Measurements from ENCODE around the gene SZRD1.

The SZRD1 gene

DNA sequence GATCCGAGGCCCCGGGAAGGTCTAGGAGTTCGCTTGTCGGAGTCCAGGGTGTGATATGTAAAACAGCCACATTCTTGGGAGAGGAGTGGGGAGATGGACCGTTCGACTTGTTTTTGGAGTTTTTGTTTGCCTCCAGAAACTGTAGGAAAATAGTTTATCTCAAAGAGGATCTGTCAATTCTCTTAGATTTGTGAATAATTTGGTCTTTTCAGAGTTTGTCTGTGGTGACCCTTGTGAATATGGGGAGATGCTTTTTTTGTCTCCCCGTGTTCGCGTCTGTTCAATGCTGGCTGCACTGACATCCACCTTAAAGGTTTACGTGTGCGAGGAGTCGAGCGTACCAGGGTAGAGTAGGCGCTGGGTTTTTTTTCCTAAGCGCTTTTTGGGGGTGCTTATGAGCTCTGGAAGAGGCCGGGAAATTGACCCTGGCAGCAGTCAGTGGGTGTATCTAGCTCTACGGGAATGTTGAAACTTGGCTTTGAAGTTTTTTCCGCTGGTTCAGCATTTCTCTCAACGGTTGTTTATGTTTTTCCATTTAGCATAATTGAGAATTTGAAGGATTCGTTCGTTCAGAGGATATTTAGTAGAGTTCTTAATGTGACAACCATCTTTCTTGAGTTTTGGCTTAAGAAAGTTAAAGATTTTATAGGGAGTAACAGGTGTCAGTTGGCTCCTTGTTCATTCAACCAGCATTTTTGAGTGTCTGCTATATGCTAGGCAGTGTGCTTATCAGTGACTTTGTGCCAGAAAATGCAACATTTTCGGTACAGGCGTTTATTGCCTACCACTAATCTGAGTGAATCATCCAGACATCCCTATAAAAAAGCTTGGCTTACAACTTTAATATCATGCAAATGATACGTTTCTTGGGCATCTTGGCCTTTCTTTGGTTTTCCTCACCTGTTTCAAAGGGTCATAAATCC is 1.2 kb downstream of the SZRD1 start:
- DNase-seq (ENCODE audit: low read depth), result no peak

DNA sequence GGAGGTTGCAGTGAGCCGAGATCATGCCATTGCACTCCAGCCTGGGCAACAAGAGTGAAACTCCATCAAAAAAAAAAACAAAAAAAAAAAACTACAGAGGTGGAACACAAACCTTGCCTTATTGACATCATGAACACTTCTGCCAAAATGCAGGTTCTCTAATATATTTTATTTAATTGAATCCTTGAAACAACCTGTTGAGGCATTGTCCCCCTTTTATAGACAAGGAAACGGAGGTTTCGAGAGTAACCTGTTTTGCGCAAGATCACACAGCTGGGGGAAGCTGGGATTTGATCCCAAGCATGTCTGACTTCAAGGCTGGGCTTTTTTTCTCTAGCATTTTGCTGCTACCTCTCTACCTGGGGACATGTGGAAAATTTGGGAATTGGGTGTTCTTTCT is 2.8 kb downstream of the SZRD1 start:
- DNase-seq (ENCODE audit: low read depth), result no peak

- no peak for DNase-seq (ENCODE audit: low read depth)
These were observed 4.7 kb downstream of the SZRD1 start for GRCh38 chr1:16371725-16372124.

- DNase-seq (ENCODE audit: low read depth), result no peak
These were observed 5.7 kb downstream of the SZRD1 start for GRCh38 chr1:16372535-16373285.

DNA sequence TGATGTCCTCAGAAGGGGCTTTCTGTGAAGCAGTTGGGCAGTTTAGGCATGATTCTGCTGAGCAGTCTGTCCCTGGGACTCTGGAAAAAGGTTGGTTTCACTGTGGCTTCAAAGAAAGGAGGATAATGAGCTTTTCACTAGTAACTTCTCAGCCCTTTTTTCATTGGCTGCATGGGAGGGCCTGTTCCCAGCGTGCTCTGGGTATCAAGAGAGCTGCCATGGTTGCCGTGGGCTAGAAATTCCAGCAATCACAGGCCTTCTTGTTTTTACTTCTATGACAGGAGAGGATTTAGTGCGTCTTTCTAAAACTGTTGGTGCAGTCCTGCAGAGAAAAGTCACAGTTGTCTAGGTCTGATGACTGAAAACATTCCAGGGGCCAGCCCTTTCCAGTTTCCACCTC is 7.2 kb downstream of the SZRD1 start:
- DNase-seq (ENCODE audit: low read depth), result no peak

- DNase-seq (ENCODE audit: low read depth), result no peak
These were observed 8.7 kb downstream of the SZRD1 start for GRCh38 chr1:16375521-16376340.

GRCh38 chr1:16376971-16377370 is 9.9 kb downstream of the SZRD1 start:
- no peak for DNase-seq (ENCODE audit: low read depth)

DNA sequence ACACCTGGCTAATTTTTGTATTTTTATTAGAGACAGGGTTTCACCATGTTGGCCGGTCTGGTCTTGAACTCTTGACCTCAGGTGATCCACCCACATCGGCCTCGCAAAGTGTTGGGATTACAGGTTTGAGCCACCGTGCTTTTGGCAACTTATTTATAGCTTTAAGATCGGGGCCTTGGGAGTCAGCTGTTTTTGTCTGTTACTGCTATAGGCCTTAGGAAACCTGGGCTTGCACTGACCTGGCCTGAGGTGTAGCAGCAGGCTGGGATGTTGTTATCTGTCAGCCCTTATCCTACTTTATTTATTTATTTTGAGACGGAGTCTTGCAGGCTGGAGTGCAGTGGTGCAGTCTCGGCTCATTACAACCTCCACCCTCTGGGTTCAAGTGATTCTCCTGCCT is 11.4 kb downstream of the SZRD1 start:
- no peak for DNase-seq (ENCODE audit: low read depth)

DNA sequence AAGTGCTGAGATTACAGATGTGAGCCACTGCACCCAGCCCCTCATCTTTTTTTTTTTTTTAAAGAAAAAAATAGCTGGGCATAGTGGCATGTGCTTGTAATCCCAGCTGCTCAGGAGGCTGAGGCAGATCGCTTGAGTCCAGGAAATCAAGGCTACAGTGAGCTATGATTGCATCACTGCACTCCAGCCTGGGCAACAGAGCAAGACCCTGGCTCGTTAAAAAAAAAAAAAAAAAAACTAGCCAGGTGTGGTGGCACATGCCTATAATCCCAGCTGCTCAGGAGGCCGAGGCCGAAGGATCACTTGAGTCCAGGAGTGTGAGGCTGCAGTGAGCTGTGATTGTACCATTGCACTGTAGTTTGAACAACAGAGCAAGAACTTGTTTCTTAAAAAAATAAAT is 13.8 kb downstream of the SZRD1 start:
- no peak for DNase-seq (ENCODE audit: low read depth)

DNA sequence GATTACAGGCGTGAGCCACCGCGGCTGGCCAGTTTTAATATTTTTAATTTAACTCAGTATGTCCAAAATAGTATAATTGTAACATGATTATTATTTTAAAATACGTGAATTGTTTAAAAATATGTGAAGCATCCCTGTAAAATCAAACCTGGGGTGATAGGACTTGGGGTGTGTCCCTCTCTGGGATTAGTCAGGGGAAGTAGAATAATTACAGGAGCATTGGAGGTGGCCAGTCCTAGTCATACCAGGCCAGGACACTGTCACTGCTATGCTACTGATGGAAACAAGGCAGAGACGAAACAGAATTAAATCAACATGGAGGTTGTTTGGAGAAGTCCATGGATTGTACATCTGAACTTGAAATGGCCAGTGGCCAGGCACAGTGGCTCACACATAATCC is 16.8 kb downstream of the SZRD1 start:
- no peak for DNase-seq (ENCODE audit: low read depth)

GRCh38 chr1:16385659-16386453 is 18.8 kb downstream of the SZRD1 start:
- DNase-seq (ENCODE audit: low read depth), result no peak

- DNase-seq (ENCODE audit: low read depth), result no peak
These were observed 19.5 kb downstream of the SZRD1 start for GRCh38 chr1:16386454-16387113.

GRCh38 chr1:16387201-16388188 is 20.5 kb downstream of the SZRD1 start:
- no peak for DNase-seq (ENCODE audit: low read depth)

DNA sequence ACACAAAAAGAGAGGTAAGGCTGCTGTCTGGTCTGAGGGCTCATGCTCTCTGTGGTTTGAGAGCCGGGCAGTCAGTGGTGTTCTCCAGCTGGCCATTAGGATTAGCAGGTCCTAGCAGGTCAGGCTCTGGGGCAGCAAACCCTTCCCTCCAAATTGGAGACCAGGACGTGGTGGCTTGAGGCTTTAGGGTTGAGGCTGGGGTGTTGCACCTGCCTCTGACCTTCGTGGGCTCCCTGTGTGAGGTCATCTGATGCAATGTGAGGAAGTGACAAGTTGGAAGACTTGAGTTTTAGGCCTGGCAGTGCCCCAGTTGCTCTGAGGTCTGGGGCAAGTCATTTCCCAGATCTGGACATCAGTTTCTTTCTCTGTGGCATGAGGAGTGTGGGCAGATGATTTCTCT is 24.4 kb downstream of the SZRD1 start:
- DNase-seq (ENCODE audit: low read depth), result no peak

DNA sequence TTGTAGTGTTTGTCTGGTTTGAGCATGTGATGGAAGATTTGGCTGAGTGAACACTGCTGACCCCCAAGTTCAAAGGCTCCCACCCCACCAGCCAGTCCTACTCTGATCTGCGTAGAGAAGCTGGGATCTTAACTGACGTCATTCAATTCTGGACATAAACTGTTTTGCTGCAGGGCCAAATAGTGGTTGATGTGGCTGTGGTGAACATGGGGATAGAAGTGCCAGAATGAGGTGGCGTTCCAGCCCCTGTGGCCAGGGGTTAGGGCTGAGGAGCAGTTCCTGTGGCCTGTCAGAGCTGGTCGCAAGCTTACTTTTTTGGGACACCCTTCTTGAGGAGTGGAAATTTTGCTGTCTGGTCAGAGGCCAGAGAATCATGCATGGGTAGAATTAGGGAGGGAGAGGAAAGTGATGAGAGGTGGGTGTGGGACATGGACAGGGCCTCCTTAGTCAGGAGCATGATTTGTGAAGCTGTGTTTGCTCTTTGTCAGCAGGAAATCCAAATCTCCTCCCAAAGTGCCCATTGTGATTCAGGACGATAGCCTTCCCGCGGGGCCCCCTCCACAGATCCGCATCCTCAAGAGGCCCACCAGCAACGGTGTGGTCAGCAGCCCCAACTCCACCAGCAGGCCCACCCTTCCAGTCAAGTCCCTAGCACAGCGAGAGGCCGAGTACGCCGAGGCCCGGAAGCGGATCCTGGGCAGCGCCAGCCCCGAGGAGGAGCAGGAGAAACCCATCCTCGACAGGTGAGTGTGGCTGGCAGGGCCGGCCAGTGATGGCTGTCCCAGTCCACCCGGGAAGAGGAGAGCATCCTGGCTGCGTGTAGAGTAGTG is 25.9 kb downstream of the SZRD1 start:
- no peak for DNase-seq (ENCODE audit: low read depth)

DNA sequence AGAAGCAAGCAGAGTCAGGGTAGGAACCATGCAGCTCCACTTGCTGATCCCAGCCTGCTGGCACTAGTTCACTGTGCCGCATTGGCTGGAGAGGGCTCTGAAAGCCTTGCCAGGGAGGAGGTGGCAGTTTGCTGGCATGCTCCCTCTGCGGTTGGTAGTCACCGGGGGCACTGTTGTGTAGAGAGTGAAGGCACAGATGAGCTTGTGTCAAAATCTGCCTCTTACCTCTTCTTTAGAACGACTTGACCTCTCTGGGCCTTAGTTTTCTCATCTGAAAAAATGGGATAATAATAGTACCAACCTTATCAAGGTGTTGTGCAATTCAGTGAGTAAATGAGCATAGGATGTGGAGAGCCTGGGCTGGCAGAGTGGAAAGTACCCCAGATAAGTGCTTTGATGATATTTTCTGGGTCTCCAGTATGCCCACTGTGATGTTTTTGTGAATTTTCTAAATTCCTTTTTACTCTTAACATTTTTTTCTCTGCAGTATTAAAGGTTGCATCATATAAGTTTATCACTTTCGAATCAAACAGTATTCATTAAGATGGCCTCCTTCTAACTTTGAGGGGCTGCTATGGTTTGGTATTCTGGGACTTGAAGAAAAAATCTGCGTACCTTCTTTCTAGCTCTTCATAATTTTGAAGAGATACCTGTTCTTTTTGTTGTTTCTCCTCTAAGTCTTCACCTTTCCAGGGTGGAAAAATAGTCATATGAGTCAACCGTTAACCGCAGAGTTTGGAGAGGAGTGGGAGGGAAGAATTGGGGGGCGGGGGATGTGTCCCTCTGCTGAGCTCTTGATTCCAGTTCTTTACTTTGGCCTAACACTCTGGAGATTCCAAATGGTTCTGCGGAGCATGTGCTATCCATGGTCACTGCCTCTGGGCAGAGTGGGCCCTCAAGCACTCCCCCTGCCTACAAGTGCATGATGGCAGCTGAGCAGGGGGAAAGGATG is 26.8 kb downstream of the SZRD1 start:
- DNase-seq (ENCODE audit: low read depth), result no peak

DNA sequence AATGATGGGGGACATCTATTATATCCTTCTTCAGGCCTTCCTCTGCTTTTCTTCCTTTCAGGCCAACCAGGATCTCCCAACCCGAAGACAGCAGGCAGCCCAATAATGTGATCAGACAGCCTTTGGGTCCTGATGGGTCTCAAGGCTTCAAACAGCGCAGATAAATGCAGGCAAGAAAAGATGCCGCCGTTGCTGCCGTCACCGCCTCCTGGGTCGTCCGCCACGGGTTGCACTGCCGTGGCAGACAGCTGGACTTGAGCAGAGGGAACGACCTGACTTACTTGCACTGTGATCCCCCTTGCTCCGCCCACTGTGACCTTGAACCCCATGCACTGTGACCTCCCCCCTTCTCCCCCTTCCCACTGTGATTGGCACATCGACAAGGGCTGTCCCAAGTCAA is 27.9 kb downstream of the SZRD1 start:
- DNase-seq (ENCODE audit: low read depth), result no peak

DNA sequence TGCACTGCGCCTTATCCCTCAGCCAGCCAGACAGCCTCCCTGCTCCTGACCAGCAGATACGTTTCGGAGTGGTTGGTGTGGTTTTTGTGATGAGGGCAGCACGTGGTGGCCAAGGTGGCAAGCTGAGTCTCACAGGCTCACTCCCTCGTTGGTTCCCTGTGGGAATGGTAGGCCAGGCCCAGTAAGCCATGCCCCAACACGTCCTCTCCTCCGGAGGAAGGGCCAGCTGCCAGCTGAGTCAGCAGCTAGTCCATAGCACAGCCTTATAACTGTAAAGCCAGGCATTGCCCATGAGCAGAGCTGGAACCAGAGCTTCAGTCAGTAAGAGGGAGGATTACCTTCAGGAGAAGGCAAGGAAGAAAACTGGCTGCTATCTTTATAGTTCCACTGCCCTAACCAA is 29.5 kb downstream of the SZRD1 start:
- no peak for DNase-seq (ENCODE audit: low read depth)
